Activated CD4-positive, alpha-beta T cell treated with anti-CD3 and anti-CD28 coated beads, Interleukin-2, amount 50 U/mL, for 48 hours (primary cell): ENCODE measurements around the gene MSANTD2.

Experiments
- DNase-seq, 2 experiments: peaks; one replicate each; pipeline ENCODE4 v3.0.0-alpha.2; 2020

Gene MSANTD2

DNA sequence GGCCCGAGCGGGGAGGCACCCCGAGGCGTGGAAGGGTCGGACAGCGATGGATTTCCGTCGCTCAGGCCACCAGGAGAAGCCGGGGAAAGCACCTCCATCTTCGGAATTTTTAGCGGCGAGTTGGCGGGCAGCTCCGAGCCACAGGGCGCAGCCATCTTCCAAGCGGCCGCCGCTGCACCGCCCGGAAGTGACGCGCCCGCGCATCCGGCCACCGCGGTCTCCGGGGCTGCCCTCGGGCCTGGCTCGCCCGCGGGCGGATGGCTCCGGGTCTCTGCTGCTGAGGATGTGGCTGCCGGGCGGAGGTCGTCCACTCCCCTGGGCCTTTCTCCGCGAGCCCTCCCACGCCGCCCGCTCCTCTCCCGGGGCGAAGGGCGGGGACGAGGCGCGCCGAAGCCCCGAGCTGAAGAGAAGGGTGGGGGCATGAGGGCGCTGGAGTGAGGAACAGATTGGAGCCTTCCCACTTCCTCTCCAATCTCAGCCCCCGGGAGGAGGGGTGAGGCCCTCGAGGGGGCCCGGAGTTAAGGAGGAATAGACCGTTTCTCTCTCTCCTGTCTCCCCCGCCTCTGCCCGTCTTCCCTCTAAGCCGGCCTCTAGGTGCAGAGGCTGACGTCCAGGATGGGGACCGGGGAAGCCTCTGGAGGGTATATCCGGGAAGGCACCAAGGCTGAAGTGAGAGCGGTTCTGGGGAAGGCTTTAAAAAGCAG, at the start of gene MSANTD2:
TSS of gene MSANTD2 (minus strand) at position 181 of the 704 bp plus-strand sequence. CDS start at position 155, 26 bp downstream.
- DNase-seq: peak; percentile 80 to 84

DNA sequence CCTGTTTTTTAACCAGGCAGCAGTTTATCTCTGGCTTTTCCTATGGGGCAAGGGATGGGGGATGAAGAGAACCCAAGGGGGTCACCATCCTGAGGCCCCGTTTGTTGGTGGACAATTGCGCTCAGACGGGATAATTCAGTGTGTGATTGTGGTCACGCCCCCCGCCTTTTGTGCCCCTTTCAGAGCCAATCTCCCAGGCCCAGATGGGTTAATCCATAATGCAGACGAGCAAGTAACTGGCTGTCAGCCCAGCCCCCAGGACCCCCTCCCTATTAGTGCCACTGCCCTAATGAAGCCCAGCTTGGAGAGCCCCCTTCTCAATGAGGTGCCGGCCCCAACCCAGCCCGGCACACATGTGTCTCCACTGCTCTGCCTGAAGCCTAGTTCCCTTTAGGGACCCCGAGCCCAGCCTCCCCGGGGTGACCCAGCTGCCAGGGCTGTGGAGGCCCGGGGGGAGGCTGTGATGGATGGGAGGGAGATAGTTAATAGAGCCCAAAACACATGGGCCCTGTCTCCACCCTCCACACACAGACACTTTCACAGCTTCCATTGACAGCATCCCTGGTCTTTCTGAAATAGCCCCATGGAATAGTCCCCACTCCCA, 46.0 kb upstream of the MSANTD2 start:
- DNase-seq: no peak

DNA sequence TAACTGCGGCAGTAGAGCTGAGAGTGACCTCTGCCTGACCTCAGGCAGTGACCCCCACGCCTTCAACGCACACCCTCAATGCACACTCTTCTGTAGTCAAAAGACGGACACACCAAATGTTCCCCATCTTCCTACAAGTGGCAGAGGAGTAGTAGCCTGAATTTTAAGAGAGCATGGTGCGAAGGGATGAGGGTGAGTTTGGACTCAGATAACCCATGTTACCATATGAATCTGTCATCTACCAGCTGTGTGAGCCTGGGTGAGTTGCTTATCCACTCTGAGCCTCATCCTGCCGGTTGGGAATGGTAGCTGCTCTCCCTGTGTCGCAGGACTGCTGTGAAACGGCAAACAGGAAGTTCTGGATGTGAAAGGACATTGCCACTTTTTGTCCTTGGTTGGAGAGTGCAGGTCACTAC, 44.5 kb upstream of the MSANTD2 start:
- no peak for DNase-seq

DNA sequence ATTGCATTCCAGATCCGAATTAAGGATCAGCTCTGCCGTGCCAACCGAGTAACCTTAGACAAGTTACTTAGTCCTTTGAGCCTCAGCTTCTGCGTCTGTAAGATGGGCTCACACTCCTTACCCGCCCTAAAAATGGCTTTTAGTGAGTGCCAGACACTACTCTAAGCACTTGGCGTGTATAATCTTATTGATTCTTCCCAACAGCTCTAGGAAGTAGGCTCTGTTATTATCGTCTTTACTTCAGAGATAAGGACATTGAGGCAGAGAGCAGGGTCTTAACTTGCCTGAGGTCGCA, 43.4 kb upstream of the MSANTD2 start:
- no peak for DNase-seq

DNA sequence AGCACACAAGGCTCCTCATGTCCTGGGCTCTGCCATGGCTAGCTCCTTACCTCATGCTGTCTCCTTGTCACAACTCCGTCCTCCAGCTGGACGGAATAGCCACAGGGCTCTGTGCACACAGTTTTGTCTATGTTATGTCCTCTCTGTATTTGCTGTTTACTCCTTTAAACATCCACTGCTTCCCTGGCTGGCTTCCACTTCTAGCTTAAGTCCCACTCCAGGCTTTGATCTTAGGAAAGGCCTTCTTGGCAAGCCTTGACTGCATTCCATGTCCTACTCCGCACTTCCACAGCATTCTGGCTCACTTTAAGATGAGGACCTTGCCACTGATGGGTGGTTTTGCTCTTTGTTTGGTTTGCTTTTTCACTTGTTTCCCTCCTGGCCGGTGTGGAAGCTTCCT, 42.1 kb upstream of the MSANTD2 start:
- no peak for DNase-seq

DNA sequence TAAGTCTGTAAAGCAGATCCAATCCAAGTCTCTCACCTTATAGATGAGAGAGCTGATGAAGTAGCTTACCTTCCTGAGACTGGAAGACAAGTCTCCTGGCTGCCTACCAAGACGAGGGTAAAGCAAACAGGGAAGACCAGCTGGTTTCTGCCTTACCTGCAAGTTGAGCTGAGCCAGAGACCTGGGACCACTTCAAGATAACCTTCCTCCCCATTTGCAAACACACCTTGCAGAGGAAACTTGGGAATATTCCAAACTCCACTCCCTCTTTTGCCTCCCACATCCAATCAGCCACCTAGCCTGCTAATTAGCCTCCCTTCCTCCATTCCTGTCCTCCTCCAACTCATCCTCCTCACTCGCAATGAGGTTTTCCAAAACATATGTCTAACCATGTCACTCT, 41.6 kb upstream of the MSANTD2 start:
- no peak for DNase-seq

DNA sequence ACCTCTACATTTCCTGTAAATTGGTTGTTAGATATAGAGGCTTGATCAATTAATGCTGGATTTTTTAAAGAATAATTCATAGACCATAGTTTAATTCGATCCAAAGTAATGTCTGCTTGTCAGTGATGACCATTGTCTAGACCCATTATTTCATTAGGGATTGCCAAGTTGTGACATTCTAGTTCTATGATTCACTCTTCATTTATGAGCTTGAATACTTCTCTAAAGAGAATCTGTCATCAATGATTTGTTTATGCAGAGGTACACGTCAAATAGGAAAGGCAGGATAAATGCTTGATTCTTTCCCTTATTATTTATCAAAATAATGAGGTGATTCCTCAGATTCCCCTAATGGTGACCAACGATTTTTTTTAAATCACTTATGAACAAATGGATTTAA, 41.0 kb upstream of the MSANTD2 start:
- DNase-seq: no peak

DNA sequence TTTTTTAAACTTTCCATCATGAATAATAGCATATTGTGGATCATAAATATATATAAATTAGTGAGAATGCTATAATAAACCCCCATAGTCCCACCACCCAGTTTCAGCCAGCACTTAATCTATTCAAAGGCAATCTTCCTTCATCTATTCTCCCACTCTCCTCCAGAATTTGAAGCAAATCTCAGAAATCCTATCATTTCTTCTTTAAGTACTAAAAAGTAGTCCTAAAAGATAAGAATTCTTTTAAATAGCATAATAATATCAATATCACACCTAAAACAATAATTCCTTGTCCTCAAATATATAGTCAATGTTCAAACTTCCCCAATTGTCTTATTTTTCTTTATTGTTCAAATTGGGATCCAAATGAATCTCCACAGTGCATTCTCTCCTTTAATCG, 40.5 kb upstream of the MSANTD2 start:
- DNase-seq: no peak

DNA sequence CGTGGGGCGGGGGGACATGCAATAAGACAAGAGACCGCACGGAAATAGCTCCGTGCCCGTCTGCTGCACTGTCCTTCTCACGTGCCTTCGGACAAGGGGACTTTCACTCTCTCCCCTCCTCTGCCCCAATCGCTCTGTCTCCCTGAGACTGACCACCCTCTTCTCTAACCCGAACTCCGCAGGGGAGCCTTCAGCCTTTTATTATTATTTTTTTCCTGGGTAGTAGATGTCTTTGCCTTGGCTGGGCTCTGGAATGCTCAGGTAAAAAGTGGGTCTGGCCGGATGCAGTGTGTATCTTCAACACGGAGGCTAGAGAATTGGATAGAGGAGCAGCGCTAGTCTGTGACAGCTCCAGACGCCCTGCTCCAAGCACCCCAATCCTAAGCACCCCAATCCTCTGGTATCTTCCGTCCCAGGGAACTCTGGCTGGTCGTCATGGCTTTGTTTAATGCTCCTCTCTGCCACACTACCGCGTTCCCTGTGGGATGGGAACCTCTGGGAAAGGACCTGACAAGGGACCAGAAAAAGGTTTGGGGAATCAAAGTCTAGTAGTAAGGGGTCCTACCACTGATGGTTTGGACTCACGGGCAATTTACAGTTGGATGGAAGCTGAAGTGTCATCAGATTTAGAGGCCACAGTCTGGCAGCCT, 39.9 kb upstream of the MSANTD2 start:
- no peak for DNase-seq

DNA sequence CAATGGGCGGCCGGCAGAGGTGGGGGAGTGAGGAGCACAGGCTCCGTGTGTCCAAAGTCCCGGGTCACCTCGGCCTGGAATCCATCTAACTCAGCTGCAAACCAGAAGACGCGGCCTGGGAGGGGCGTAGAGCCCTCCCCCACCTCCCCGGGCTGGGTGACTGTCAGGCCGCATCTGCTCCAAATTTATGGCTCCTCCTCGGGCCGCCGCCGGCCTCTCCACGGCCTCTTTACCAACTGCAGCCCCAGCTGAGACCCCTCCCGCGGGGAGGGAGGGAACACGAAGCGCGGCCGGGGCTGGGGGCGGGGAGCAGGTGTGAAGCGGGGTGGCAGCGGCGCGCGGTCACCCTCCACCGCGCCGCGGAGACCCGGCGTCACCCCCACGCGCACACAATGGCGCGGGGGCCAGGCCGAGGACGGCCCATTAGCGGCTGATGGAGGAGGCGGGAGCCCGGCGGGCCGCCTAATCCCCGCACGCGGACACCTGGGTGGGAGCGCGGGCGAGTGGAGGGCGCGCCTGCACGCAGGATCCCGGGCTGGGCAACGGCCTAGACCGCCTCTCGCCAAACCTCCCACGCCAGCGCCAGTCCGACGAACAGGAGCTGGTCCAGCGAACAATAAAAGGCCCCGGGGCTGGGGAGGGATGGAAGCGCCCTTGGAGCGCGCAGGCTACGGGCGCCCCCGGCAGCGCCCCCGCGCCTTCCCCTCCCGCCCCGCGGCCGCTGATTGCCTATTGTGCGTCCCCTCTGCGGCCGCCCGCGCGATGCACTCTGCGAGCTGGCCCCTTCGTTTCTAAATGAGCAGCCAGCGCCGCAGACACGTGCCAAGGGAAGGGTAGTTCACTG, 39.1 kb upstream of the MSANTD2 start:
- DNase-seq: no peak

DNA sequence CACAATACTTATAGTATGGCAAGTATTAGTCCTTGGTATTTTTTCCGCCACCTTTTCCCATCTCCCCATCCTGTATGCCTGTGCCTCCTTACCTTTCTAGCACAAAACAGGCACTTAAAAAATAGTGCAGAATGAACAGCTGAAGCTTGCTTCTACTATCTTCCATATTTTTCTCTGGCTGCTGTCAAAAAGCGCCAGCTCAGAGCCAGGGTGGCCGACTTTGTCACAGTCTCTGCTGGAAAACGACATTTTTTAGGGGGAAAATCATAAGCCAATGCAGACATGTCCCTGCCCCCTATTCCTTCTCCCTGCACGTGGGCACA, 38.6 kb upstream of the MSANTD2 start:
- DNase-seq: no peak

DNA sequence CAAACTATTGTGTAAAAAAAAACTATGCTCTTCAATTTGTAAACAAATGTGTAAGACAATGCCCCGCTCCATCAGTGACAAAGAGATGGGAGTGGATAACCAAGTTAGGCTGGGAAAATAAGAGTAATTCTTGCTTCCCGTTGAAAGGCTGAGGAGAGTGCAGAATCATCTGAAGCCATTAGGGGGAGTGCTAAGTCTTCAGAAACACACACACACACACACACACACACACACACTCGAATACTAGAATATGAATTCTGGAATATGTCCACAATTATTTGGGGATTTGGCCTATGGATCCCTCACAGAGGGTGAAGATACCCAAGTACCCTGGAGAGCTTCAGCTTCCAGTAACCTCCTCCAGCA, 37.3 kb upstream of the MSANTD2 start:
- no peak for DNase-seq

DNA sequence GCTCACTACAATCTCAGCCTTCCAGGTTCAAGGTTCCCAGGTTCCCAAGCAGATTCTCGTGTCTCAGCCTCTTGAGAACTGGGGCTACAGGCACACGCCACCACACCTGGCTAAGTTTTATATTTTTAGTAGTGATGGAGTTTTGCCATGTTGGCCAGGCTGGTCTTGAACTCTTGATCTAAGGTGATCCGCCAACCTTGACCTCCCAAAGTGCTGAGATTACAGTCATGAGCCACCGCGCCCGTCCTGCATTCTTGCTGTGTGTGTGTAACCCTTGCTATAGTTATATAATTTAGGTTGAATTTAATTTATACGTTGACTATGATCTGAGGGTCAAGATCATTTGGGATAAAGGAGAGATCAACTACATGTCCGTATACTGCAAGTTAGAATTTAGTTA, 35.7 kb upstream of the MSANTD2 start:
- DNase-seq: no peak

DNA sequence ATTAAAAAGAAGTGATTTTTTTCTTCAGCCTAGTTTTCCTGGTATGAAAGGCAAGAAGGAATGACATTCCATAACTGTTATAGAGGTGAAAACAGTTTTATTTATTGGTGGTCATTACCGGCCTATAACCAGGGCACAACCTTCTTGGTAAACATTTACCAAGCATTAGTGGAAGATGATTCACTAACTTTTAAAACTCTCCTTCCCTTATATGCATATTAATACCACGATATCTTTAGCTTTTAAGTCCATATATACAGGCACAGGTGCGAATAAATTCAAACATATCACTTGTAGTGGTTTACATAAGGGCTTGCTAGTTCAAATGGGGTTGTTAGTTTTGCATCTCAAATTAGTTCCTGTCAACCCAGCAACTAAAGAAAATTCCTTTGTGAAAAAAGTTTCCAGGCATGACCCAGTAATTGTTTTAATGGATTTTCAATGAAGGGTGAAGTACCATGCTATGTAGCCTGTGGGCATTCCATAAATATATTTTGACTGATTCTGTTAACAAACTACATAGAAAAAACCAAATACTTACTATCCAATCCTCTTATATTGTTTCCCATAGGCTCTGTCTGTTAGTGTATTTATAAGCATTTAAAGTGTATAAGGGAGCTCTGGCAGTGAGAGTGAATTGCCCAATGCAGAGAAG, 34.4 kb upstream of the MSANTD2 start:
- no peak for DNase-seq

DNA sequence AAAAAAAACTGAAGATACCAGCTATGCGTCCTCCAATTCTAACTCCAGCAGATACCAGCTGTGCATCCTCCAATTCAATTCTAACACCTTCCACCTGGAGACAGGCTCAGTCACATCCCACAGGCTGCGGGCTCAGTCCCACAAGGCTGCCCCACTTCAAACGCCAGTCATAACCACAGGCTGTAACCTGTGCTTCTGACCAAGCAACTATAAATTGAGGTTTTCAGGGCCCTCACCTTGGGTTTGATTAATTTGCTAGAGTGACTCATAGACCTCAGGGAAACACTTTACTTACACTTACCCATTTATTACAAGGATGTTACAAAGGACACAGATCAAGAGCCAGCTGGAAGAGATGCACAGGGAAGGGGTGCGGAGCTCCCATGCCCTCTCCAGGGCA, 32.4 kb upstream of the MSANTD2 start:
- no peak for DNase-seq

DNA sequence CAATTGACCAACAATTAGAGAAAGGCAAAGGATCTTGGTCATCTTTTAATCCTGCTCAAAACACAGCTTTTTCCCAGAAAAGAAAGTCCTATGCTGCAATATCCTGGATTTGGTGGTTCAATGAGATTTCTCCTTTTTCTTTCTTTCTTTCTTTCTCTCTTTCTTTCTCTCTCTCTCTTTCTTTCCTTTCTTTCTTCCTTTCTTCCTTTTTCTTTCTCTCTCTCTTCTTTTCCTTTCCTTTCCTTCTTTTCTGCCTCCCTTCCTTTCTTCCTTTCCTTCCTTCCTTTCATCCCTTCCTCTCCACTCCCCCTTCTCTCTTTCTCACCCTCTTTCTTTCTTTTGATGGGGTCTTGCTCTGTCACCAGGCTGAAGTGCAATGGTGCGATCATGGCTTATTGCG, 31.7 kb upstream of the MSANTD2 start:
- DNase-seq: no peak

DNA sequence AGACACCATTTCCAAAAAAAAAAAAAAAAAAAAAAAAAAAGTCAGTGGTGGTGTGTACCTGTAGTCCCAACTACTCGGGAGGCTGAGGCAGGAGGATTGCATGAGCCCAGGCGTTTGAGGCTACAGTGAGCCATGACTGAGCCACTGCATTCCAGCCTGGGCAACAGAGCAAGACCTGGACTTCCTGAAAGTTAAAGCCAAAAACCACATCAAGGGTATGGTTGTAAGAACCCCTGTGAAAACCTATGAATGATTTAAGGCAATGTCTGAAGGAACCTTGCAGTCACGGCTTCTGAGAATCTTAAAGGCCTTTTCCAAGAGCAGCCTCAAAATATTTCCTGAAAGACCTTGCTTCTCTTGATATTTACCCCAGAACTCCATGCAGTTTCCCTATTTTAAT, 30.5 kb upstream of the MSANTD2 start:
- DNase-seq: no peak

DNA sequence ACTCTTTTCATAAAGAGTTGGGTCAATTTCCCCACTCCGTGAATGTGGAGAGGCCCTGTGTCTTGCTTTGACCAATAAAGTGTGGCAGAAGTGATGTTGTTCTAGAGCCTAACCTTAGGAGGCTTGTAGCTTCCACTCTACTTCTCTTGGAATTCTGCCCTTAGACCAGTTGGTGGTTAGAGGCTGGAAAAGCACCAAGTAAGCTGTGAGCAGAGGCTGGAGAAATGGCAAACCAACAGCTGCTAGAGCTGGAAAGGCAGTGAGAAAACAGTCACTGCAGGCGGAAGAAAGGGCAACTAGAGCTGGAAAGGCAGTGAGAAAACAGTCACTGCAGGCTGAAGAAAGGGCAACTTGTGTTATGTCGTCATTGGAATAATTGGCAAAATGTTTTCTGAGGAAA, 29.8 kb upstream of the MSANTD2 start:
- DNase-seq: no peak

DNA sequence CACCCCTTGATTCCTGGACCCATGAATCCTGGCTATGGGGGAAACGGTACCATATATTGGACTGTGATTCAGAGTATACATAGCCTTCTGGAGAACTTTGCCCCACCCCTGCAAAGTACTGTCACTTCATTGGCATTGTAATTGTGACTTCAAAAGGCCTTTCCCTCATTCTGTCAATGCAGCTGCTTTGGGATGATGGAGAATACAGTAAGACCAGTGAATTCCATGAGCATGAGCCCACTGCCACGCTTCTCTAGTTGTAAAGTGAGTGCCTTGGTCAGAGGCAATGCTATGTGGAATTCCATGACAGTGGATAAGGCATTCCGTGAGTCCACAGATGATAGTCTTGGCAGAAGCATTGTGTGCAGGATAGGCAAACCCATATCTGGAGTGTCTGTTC, 25.7 kb upstream of the MSANTD2 start:
- DNase-seq: no peak

DNA sequence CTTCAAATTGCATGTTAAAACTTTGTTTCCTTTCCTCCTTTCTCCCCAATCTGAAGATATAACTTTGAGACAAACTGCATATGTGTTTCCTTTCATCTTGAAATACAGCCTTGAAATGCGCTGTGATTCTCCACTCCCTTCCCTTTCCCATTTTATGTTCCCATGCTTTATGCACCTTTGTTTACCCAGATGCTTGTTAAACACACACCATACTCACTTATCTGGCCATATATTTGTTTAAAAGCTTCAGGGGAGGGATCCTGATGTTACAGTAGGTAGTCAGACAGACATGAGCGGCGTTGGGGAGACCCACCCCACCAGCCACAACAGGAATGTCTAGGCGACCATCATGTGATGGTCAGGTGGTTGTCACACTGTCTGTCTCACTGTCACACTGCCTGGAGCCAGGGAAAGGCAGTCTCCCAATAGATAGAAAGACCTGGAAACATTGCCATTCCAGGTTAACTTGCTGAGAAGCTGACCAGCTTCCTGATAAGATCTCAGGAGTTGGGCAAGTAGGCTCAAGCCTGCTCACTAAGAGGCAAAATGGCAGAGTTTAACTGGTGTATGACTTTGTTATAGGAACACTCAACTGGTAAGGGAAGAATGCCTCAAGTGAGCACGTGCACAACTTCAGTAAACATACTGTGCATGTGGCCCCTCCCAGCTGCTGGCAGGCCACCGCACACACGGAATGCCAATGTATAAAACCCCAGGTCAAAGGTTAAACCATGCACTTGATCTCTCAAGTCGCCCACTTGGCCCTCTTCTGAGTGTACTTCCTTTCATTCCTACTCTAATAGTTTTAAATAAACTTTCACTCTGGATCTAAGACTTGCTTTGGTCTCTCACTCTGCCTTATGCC, 23.5 kb upstream of the MSANTD2 start:
- DNase-seq: no peak

DNA sequence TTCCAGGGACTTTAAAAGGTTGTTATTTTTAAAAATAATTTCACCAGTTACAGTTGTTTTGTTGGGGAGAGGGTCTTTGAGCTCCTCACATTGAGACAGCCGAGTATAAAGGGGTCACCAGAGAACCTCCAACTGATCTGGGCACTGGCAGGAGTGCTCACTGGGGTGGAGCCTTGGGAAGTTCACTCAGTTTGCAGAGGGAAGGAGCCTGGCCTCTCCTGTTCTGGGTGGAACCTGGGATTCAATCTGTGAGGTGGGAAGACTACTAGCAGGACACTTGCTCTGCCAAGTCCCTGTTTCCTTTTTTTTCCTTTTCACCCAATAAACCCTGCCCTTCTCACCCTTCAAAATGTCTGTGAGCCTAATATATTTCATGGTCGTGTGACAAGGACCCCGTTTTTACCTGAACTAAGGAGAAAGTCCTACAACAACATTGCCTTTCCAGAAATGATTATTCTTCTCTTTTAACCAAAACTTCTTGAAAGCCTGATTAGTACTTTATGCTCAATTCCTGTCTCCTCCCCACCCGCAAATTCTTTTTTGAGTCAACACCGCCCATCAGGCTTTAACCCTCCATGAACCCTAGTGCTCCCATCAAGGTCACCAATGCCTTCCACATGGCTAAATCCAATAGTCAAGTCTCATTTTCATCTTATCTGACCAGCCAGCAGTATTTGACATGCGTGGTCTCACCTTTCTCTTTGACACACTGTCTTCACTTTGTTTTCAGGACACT, 22.0 kb upstream of the MSANTD2 start:
- no peak for DNase-seq

DNA sequence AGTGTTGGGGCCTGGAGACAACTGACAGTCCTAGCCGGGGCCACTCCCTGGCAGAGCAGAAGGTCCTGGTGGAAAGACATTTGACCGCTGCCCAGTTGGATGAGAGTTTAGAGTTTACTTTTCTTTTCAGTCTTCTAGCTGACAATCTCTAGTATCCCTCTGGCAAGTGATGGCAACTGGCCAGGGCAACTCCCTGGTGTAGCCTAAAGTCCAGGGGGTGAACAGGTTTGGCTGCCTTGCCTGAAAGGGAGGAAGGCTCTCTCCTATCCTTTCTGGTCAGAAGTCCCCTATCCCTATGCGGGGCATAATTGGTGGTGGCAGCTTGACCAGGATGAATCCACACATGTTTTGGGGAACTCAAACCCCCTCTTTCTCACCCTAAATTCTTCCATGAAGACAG, 16.8 kb upstream of the MSANTD2 start:
- no peak for DNase-seq
